SK-N-SH (cell line): ENCODE data around the gene KCNQ5. TPM values are rescaled to one million over a fixed set of nuclear protein-coding genes. Genes with fewer than 3 reads are reported as not detected.

Source experiments
- CTCF ChIA-PET: fragments of 300-600, 350-600 bp; formaldehyde crosslinking; extraction: SDS; loops from one replicate; lab custom pipeline; 2021; lab: Yijun Ruan, JAX
- POLR2A ChIA-PET: fragments of 350-600 bp; sonication (Branson Sonifier 250); formaldehyde crosslinking; extraction: SDS; loops from one replicate; lab custom pipeline; 2020; ENCODE audit warnings: antibody characterized with exemption, inconsistent platforms; lab: Yijun Ruan, JAX
- DNase-seq: peaks from one replicate; pipeline ENCODE4 v3.0.0; 2012
- H2AFZ ChIP-seq: fragments of 200-600 bp; sonication (generic); 2 replicates; pipeline ENCODE4 v1.8.1; 2016; ENCODE audit warnings: antibody characterized with exemption, mild to moderate bottlenecking, low read depth
- H3F3A ChIP-seq: fragments of 200-600 bp; sonication (generic); replicated peaks from 2 replicates; pipeline ENCODE3; 2016; ENCODE audit warnings: antibody characterized with exemption, mild to moderate bottlenecking; ENCODE audit not compliant: insufficient read depth
- H3K27ac ChIP-seq, 2 experiments: fragments of 200-500 bp in 1 of 2; fragments of 200-600 bp in 1 of 2; sonication (Bioruptor generic) in 1 of 2; sonication (generic), shearing (Covaris generic) in 1 of 2; 2 replicates each; pipeline versions ENCODE4 v1.5.1 to v1.6.1; 2014 to 2016; ENCODE audit warnings: low read depth in 2 of 2, inconsistent platforms in 1 of 2, low read length in 1 of 2, mild to moderate bottlenecking in 1 of 2, mixed read lengths in 1 of 2
- H3K27me3 ChIP-seq: fragments of 200-600 bp; sonication (generic), shearing (Covaris generic); 2 replicates; pipeline ENCODE4 v1.6.1; 2016; ENCODE audit warnings: mixed run types; ENCODE audit not compliant: insufficient read depth
- H3K36me3 ChIP-seq, 2 experiments: fragments of 200-500 bp in 1 of 2; fragments of 200-600 bp in 1 of 2; sonication (Bioruptor generic) in 1 of 2; sonication (generic) in 1 of 2; replicated peaks in 1 of 2; 2 replicates each; pipeline versions ENCODE3 to v1.5.1; 2014 to 2016; ENCODE audit warnings: low read length in 1 of 2, mild to moderate bottlenecking in 1 of 2; ENCODE audit not compliant: insufficient read depth in 2 of 2, control insufficient read depth in 1 of 2
- H3K4me1 ChIP-seq, 2 experiments: fragments of 200-500 bp in 1 of 2; fragments of 200-600 bp in 1 of 2; sonication (Bioruptor generic) in 1 of 2; sonication (generic), shearing (Covaris generic) in 1 of 2; 2 replicates each; pipeline versions ENCODE4 v1.5.1 to v1.6.1; 2014 to 2016; ENCODE audit warnings: low read depth in 1 of 2, low read length in 1 of 2, mixed run types in 1 of 2; ENCODE audit not compliant: insufficient read depth in 2 of 2, control insufficient read depth in 1 of 2
- H3K4me2 ChIP-seq: fragments of 200-600 bp; sonication (generic), shearing (Covaris generic); 2 replicates; pipeline ENCODE4 v1.6.1; 2017; ENCODE audit warnings: mixed run types
- H3K4me3 ChIP-seq, 2 experiments: fragments of 200-500 bp in 1 of 2; fragments of 200-600 bp in 1 of 2; sonication (Bioruptor generic) in 1 of 2; sonication (generic), shearing (Covaris generic) in 1 of 2; 2 replicates each; pipeline versions ENCODE4 v1.5.1 to v1.8.1; 2014 to 2016; ENCODE audit warnings: low read depth in 2 of 2, inconsistent platforms in 1 of 2, low read length in 1 of 2, mild to moderate bottlenecking in 1 of 2, mixed read lengths in 1 of 2, moderate library complexity in 1 of 2
- H3K79me2 ChIP-seq: fragments of 200-600 bp; sonication (generic); 2 replicates; pipeline ENCODE4 v1.8.1; 2017; ENCODE audit warnings: mild to moderate bottlenecking; ENCODE audit not compliant: insufficient read depth
- H3K9ac ChIP-seq: fragments of 200-600 bp; sonication (generic); 2 replicates; pipeline ENCODE4 v1.6.1; 2017; ENCODE audit warnings: mixed run types
- H3K9me2 ChIP-seq: fragments of 200-600 bp; sonication (generic); 2 replicates; pipeline ENCODE4 v1.6.1; 2017; ENCODE audit warnings: mixed run types
- H3K9me3 ChIP-seq: fragments of 200-600 bp; sonication (generic); 2 replicates; pipeline ENCODE4 v1.6.1; 2017; ENCODE audit warnings: mixed run types, mild to moderate bottlenecking, moderate library complexity
- H4K20me1 ChIP-seq: fragments of 200-600 bp; sonication (generic); 2 replicates; pipeline ENCODE4 v1.6.1; 2017; ENCODE audit warnings: mild to moderate bottlenecking, mixed run types; ENCODE audit not compliant: insufficient read depth
- CTCF ChIP-seq: fragments of 200-600 bp; sonication (generic); IDR thresholded peaks from 2 replicates; pipeline ENCODE4 v1.6.1; 2017; ENCODE audit warnings: antibody characterized with exemption, mild to moderate bottlenecking, moderate library complexity
- ELF1 ChIP-seq: IDR thresholded peaks from 2 replicates; pipeline ENCODE4 v1.4.0; 2012
- EZH2phosphoT487 ChIP-seq: fragments of 200-600 bp; sonication (generic); IDR thresholded peaks from 2 replicates; pipeline ENCODE4 v1.6.1; 2017; ENCODE audit warnings: low read depth, mixed run types, mild to moderate bottlenecking, antibody characterized with exemption, moderate library complexity, borderline replicate concordance
- FOSL2 ChIP-seq: IDR thresholded peaks from 2 replicates; pipeline ENCODE4 v1.4.0; 2012; ENCODE audit warnings: low read depth, mild to moderate bottlenecking, moderate library complexity, borderline replicate concordance
- FOXJ3 ChIP-seq: sonication (generic); formaldehyde crosslinking; IDR thresholded peaks from 2 replicates; pipeline ENCODE4 v1.5.1; 2020; ENCODE audit warnings: mild to moderate bottlenecking, missing genetic modification reagents
- FOXM1 ChIP-seq: IDR thresholded peaks from 2 replicates; pipeline ENCODE4 v1.4.0; 2012; ENCODE audit warnings: low read depth, mild to moderate bottlenecking
- GABPA ChIP-seq: IDR thresholded peaks from 2 replicates; pipeline ENCODE4 v1.4.0; 2012; ENCODE audit warnings: low read depth, mild to moderate bottlenecking
- GATA2 ChIP-seq: sonication (generic); formaldehyde crosslinking; IDR thresholded peaks from 2 replicates; pipeline ENCODE4 v1.5.0; 2020; ENCODE audit warnings: mild to moderate bottlenecking, missing genetic modification reagents
- NFIC ChIP-seq: IDR thresholded peaks from 2 replicates; pipeline ENCODE4 v1.4.0; 2012; ENCODE audit warnings: borderline replicate concordance
- NRF1 ChIP-seq: IDR thresholded peaks from 2 replicates; pipeline ENCODE4 v1.6.1; 2012; ENCODE audit warnings: low read depth, mild to moderate bottlenecking, low read length
- POLR2AphosphoS5 ChIP-seq: IDR thresholded peaks from 2 replicates; pipeline ENCODE4 v1.6.1; 2012; ENCODE audit warnings: low read depth, low read length
- RAD21 ChIP-seq: IDR thresholded peaks from 2 replicates; pipeline ENCODE4 v1.6.1; 2012; ENCODE audit warnings: mild to moderate bottlenecking, low read length
- RCOR1 ChIP-seq: fragments of 150-350 bp; IDR thresholded peaks from 2 replicates; pipeline ENCODE4 v1.6.1; 2017; ENCODE audit warnings: antibody characterized with exemption, low read length
- RFX5 ChIP-seq: IDR thresholded peaks from 2 replicates; pipeline ENCODE4 v1.6.1; 2012; ENCODE audit warnings: mild to moderate bottlenecking, improper control_type of control experiment, low read length
- SIN3A ChIP-seq: IDR thresholded peaks from 2 replicates; pipeline ENCODE4 v1.6.1; 2012; ENCODE audit warnings: low read depth, mild to moderate bottlenecking, low read length, moderate library complexity, borderline replicate concordance
- SMC3 ChIP-seq: IDR thresholded peaks from 2 replicates; pipeline ENCODE4 v1.6.1; 2012; ENCODE audit warnings: low read depth, low read length, improper control_type of control experiment
- TAF1 ChIP-seq: IDR thresholded peaks from 2 replicates; pipeline ENCODE4 v1.6.1; 2012; ENCODE audit warnings: low read depth, mild to moderate bottlenecking, low read length, moderate library complexity, borderline replicate concordance
- TEAD4 ChIP-seq: IDR thresholded peaks from 2 replicates; pipeline ENCODE4 v1.4.0; 2012; ENCODE audit warnings: mild to moderate bottlenecking, borderline replicate concordance; ENCODE audit not compliant: insufficient read depth
- ZBTB33 ChIP-seq: IDR thresholded peaks from 2 replicates; pipeline ENCODE4 v1.4.0; 2012; ENCODE audit warnings: low read depth, borderline replicate concordance
- WGBS: methylation state at CpG from one replicate; pipeline ENCODE4 v1.1.6; 2017; ENCODE audit warnings: low lambda C conversion rate; 5-methylcytosine and 5-hydroxymethylcytosine counted together
- polyA plus RNA-seq, 3 experiments: library from polyadenylated mRNA; depleted of rRNA; stranded (reverse); fragments of >200 nt; gene quantifications; 2 replicates each; pipeline ENCODE4 v1.2.3, GENCODE V29; 2012
- TF ChIP-seq, protein P1 (sequence below): fragments of 150-350 bp; IDR thresholded peaks from 2 replicates; pipeline ENCODE4 v1.6.1; 2017; ENCODE audit warnings: antibody characterized with exemption, low read length, low read depth, borderline replicate concordance
- TF ChIP-seq, protein P2 (sequence below): fragments of 150-350 bp; IDR thresholded peaks from 2 replicates; pipeline ENCODE4 v1.6.1; 2016; ENCODE audit warnings: mild to moderate bottlenecking, low read depth, low read length
- TF ChIP-seq, protein P3 (sequence below): IDR thresholded peaks from 2 replicates; pipeline ENCODE4; 2012
- TF ChIP-seq, protein P4 (sequence below): IDR thresholded peaks from 2 replicates; pipeline ENCODE4 v1.6.1; 2012; ENCODE audit warnings: mild to moderate bottlenecking, low read depth, low read length, moderate library complexity

The KCNQ5 gene
- polyA plus RNA-seq, 1 of the 3 experiments (the other 2 are of a cell fraction): 3.2 TPM

GRCh38 chr6:73109659-73110058 is 487.8 kb downstream of the KCNQ5 start:
- Histone ChIP-seq H3K9me2 (no peaks in the 10 kb centered on the region), H3K9me3 (no peaks in the 10 kb centered on the region), H3K4me2 (no peak overlapping the region), H4K20me1 (no peaks in the 10 kb centered on the region), H3K4me3 (no peak overlapping the region), H3K27ac (peak overlapping the region in 1 of 2 experiments; percentile 60; a peak in 1 of 4 replicates), H2AFZ (no peak overlapping the region), H3K4me1 (peaks cover 0 to 4% of the 10 kb centered on the region in 2 experiments; a peak in 1 of 4 replicates), H3K27me3 (no peaks in the 10 kb centered on the region), H3K79me2 (no peaks in the 10 kb centered on the region), H3K36me3 (peaks cover 0 to 21% of the 10 kb centered on the region in 2 experiments), H3F3A (peaks cover 3% of the 10 kb centered on the region), H3K9ac (no peak overlapping the region)
- ChIA-PET POLR2A (no interaction called here), CTCF (interaction anchor here (0.8 to 1.3 kb wide), 2 partner anchors 21 to 493 kb away, joined by 4 to 5 read pairs; no protein-coding TSS in a partner anchor)
- WGBS: 10% methylated on average over 3 of the region's 3 CpGs
- peak; percentile 21 for DNase-seq
- TF ChIP-seq, protein P1, sequence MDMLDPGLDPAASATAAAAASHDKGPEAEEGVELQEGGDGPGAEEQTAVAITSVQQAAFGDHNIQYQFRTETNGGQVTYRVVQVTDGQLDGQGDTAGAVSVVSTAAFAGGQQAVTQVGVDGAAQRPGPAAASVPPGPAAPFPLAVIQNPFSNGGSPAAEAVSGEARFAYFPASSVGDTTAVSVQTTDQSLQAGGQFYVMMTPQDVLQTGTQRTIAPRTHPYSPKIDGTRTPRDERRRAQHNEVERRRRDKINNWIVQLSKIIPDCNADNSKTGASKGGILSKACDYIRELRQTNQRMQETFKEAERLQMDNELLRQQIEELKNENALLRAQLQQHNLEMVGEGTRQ: no peak
- TF ChIP-seq ZBTB33: no peak
- peak; percentile 61; the same call in 1 of the 2 replicates for TF ChIP-seq POLR2AphosphoS5
- TF ChIP-seq TEAD4: peak; percentile 80
- TF ChIP-seq RFX5: no peak
- no peak for TF ChIP-seq CTCF
- TF ChIP-seq GATA2 (CRISPR knock-in tag): peak; percentile 86
- no peak for TF ChIP-seq TAF1
- TF ChIP-seq RCOR1: peak; percentile 88
- TF ChIP-seq NFIC: peak; percentile 57
- TF ChIP-seq, protein P2, sequence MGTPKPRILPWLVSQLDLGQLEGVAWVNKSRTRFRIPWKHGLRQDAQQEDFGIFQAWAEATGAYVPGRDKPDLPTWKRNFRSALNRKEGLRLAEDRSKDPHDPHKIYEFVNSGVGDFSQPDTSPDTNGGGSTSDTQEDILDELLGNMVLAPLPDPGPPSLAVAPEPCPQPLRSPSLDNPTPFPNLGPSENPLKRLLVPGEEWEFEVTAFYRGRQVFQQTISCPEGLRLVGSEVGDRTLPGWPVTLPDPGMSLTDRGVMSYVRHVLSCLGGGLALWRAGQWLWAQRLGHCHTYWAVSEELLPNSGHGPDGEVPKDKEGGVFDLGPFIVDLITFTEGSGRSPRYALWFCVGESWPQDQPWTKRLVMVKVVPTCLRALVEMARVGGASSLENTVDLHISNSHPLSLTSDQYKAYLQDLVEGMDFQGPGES: no peak
- TF ChIP-seq, protein P3, sequence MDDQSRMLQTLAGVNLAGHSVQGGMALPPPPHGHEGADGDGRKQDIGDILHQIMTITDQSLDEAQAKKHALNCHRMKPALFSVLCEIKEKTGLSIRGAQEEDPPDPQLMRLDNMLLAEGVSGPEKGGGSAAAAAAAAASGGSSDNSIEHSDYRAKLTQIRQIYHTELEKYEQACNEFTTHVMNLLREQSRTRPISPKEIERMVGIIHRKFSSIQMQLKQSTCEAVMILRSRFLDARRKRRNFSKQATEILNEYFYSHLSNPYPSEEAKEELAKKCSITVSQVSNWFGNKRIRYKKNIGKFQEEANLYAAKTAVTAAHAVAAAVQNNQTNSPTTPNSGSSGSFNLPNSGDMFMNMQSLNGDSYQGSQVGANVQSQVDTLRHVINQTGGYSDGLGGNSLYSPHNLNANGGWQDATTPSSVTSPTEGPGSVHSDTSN: peak; percentile 75
- no peak for TF ChIP-seq EZH2phosphoT487
- TF ChIP-seq GABPA: no peak
- no peak for TF ChIP-seq SIN3A
- no peak for TF ChIP-seq SMC3
- TF ChIP-seq, protein P4, sequence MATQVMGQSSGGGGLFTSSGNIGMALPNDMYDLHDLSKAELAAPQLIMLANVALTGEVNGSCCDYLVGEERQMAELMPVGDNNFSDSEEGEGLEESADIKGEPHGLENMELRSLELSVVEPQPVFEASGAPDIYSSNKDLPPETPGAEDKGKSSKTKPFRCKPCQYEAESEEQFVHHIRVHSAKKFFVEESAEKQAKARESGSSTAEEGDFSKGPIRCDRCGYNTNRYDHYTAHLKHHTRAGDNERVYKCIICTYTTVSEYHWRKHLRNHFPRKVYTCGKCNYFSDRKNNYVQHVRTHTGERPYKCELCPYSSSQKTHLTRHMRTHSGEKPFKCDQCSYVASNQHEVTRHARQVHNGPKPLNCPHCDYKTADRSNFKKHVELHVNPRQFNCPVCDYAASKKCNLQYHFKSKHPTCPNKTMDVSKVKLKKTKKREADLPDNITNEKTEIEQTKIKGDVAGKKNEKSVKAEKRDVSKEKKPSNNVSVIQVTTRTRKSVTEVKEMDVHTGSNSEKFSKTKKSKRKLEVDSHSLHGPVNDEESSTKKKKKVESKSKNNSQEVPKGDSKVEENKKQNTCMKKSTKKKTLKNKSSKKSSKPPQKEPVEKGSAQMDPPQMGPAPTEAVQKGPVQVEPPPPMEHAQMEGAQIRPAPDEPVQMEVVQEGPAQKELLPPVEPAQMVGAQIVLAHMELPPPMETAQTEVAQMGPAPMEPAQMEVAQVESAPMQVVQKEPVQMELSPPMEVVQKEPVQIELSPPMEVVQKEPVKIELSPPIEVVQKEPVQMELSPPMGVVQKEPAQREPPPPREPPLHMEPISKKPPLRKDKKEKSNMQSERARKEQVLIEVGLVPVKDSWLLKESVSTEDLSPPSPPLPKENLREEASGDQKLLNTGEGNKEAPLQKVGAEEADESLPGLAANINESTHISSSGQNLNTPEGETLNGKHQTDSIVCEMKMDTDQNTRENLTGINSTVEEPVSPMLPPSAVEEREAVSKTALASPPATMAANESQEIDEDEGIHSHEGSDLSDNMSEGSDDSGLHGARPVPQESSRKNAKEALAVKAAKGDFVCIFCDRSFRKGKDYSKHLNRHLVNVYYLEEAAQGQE: no peak
- no peak for TF ChIP-seq ELF1
- TF ChIP-seq RAD21: no peak
- peak; percentile 38; the same call in 1 of the 2 replicates for TF ChIP-seq FOXJ3
- TF ChIP-seq NRF1: no peak
- peak; percentile 38; the same call in 1 of the 2 replicates for TF ChIP-seq FOSL2
- TF ChIP-seq FOXM1: 0 out of 2 replicates have a peak, but pooled peaks have one; percentile 12
